ENCODE results near the gene MT3.

MT3 gene

DNA sequence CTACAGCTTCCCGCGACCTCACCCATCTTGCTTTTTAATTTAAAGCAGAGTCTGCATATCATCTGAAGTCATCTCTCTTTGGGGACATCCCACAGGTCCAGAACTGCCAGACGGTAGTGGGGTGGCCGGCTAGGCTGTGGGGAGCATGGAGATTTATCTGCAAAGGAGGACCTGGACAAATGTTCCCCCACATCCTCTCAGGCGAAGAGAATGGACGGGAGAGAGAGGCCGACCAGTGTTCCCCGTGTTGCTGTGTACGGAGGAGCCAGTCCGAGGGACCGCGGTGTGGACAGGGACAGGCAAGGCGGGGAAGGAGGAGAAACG lies 42.5 kb downstream of the MT3 start:
- no peak for DNase-seq

DNA sequence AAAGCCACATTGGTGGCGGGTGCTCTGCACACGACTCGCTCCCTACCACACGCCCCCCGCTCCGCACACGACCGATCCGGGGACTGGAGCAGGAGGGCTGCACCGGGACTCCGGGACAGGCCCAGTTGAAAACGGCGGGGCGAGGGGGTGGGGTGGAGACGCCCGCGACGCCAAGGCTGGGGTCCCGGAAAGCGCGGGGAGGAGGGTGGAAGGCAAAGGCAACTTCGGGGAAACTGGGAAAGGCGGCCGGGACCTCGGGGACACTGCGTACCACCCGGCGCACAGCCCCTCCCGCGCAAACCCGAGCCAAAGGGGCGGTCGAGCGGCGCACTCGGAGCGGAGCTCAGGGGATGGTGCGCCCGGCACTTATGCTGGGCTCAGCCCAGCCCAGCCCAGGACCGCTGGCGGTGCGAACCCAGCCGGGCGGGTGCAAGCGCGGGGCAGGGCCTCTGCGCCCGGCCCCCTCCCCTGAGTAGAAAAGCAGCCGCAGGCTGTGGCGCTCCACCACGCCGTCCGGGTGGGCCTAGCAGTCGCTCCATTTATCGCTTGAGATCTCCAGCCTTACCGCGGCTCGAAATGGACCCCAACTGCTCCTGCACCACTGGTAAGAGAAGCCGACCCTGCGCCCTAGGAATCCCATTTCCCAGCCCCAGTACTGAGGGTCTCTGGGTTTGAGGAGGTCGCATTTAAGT lies 43.0 kb downstream of the MT3 start, which contains the start of gene MT1M:
Gene MT1M, plus strand, starts transcription at position 504 of the 692 bp plus-strand sequence. Its CDS starts 73 bp downstream, at position 577.
- DNase-seq: no peak

DNA sequence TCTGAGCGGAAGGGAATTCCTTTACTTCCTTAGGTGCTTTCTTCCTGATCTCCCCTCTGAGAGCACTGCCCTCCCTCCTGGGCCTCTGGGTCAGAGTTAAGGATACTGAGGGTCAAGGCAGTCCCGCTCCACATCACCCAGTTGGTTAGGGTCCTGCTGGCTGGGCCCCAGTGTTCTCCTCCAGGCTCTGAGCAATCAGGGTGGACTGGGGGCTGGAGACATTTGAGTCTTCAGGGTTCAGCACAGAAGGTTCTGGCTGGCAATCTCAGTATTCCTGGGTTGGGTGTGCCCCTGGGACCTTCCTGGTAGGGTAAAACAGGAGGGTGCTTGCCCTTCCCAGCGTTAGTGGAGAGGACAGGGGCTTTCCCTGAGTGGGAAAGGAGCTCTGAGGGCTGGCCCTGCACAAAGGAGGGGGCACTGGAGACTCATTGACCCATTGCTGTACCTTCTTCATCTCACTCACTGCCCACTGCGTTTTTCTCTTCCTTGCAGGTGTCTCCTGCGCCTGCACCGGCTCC lies 43.6 kb downstream of the MT3 start:
- DNase-seq: no peak

DNA sequence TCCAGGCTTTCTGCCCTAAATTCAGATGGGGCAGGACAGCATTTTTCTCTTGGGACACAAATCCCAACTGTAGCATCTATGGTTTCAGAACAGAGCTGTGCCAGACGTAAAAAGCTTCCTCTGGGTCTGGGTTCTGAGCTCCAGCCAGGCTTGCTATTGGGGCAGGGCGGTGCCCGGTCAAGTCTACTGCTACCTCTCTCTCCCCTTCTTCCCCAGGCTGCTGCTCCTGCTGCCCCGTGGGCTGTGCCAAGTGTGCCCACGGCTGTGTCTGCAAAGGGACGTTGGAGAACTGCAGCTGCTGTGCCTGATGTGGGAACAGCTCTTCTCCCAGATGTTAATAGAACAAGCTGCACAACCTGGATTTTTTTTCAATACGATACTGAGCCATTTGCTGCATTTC lies 44.2 kb downstream of the MT3 start:
- DNase-seq: no peak

- DNase-seq: no peak
These were observed 45.5 kb downstream of the MT3 start for GRCh38 chr16:56634715-56635440.

DNA sequence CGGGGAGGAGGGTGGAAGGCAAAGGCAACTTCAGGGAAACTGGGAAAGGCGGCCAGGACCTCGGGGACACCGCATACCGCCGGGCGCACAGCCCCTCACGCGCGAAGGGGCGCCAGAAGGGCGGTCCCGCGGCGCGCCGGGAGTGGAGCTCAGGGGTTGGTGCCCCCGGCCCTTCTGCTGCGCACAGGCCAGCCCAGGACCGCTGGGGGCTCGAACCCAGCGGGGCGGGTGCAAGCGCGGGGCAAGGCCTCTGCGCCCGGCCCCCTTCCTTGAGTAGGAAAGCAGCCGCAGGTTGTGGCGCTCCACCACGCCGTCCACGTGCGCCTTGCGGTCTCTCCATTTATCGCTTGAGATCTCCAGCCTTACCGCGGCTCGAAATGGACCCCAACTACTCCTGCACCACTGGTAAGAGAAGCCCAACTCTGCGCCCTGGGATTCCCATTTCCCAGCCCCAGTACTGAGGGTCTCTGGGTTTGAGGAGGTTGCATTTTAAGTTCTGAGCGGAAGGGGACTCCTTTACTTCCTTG lies 46.2 kb downstream of the MT3 start:
- no peak for DNase-seq

GRCh38 chr16:56636616-56637413 lies 47.5 kb downstream of the MT3 start:
- DNase-seq: no peak

DNA sequence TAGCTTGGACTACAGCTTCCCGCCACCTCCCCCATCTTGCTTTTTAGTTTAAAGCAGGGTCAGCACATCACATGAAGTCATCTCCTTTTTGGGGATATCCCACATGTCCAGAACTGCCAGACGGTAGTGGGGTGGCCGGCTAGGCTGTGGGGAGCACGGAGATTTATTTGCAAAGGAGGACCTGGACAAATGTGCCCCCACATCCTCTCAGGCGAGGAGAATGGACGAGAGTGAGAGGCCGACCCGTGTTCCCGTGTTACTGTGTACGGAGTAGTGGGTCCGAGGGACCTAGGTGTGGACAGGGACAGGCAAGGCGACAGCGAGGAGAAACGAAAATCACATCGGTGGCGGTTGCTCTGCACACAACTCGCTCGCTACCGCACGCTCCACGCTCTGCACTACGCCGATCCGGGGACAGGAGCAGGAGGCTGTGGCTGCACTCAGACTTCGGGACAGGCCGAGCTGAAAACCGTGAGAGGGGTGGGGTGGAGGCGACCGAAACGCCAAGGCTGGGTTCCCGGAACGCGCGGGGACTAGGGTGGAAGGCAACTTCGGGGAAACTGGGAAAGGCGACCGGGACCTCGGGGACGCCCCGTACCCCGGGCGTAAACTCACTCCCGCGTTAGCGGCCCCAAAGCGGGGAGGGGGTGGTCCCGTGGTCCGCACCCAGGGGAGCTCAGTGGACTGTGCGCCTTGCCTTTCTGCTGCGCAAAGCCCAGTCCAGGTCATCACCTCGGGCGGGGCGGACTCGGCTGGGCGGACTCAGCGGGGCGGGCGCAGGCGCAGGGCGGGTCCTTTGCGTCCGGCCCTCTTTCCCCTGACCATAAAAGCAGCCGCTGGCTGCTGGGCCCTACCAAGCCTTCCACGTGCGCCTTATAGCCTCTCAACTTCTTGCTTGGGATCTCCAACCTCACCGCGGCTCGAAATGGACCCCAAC lies 48.8 kb downstream of the MT3 start, which contains the start of gene MT1A:
Gene MT1A, plus strand, starts transcription at position 853 of the 937 bp plus-strand sequence. Its CDS starts 73 bp downstream, at position 926.
- DNase-seq: peak; percentile 11

DNA sequence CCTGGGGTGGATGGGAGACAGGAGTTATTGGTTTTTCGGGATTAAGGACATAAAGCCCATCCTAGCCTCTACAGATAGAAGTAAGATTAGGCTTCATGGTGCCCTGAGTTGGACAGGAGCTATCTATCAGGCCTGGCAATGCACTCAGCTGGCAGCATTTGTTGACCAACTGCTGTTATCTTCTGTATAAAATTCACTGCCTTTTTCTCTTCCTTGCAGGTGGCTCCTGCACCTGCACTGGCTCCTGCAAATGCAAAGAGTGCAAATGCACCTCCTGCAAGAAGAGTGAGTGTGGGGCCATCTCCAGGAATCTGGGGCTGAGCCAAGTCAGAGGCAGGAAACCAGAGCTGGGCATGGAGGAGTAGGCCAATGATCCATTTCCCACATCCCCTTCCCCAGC lies 49.7 kb downstream of the MT3 start:
- DNase-seq: no peak

GRCh38 chr16:56640076-56640475 lies 50.7 kb downstream of the MT3 start:
- DNase-seq: no peak

Data from DMS79 treated with DMSO at 0.1 percent for 48 hours (cell line).